HepG2 (cell line): ENCODE data around the gene HSP90AB1. TPM values are rescaled to one million over a fixed set of nuclear protein-coding genes. Genes with fewer than 3 reads are reported as not detected.
A peak's percentile ranks its signal among the peaks of the same experiment; 100 is the strongest.

Source experiments
- AGO2 ChIP-seq: fragments of 200-400 bp; formaldehyde crosslinking; optimal IDR thresholded peaks from 2 replicates; pipeline ENCODE3; 2017; ENCODE audit warnings: mild to moderate bottlenecking, low read depth, low read length, moderate library complexity
- BRD4 ChIP-seq: sonication (generic); formaldehyde crosslinking; IDR thresholded peaks from 2 replicates; pipeline ENCODE4 v1.4.0; 2020; ENCODE audit warnings: missing genetic modification reagents
- ELF4 ChIP-seq: sonication (generic); formaldehyde crosslinking; IDR thresholded peaks from 2 replicates; pipeline ENCODE4 v1.5.0; 2020; ENCODE audit warnings: missing genetic modification reagents, mild to moderate bottlenecking, moderate library complexity, borderline replicate concordance
- ERF ChIP-seq: IDR thresholded peaks from 2 replicates; pipeline ENCODE4 v1.6.1; 2018; ENCODE audit warnings: missing biosample characterization, missing genetic modification reagents
- FOSL1 ChIP-seq: sonication (generic); formaldehyde crosslinking; IDR thresholded peaks from 2 replicates; pipeline ENCODE4 v1.9.0; 2021; ENCODE audit warnings: missing genetic modification reagents, borderline replicate concordance
- FOXJ3 ChIP-seq: sonication (generic); formaldehyde crosslinking; IDR thresholded peaks from 2 replicates; pipeline ENCODE4 v1.4.0; 2020; ENCODE audit warnings: missing genetic modification reagents, mild to moderate bottlenecking, borderline replicate concordance
- GTF3A ChIP-seq: sonication (generic); formaldehyde crosslinking; conservative IDR thresholded peaks from 2 replicates; pipeline ENCODE4 v1.4.0; 2020; ENCODE audit warnings: mild to moderate bottlenecking, missing genetic modification reagents
- HHEX ChIP-seq: IDR thresholded peaks from 2 replicates; pipeline ENCODE4 v1.6.1; 2016; ENCODE audit warnings: control low read depth
- MIXL1 ChIP-seq: IDR thresholded peaks from 2 replicates; pipeline ENCODE4 v1.6.1; 2016
- MTA1 ChIP-seq: sonication (generic); formaldehyde crosslinking; IDR thresholded peaks from 2 replicates; pipeline ENCODE4 v1.4.0; 2020; ENCODE audit warnings: missing genetic modification reagents, mild to moderate bottlenecking, borderline replicate concordance
- NFE2 ChIP-seq: sonication (generic); formaldehyde crosslinking; IDR thresholded peaks from 2 replicates; pipeline ENCODE4 v1.4.0; 2020; ENCODE audit warnings: missing genetic modification reagents
- PHB2 ChIP-seq: fragments of 450-650 bp; IDR thresholded peaks from 2 replicates; pipeline ENCODE4 v1.6.1; 2018; ENCODE audit not compliant: partially characterized antibody
- SIX4 ChIP-seq: sonication (generic); formaldehyde crosslinking; IDR thresholded peaks from 2 replicates; pipeline ENCODE4 v1.4.0; 2020; ENCODE audit warnings: missing genetic modification reagents
- TAF15 ChIP-seq: fragments of 200-400 bp; formaldehyde crosslinking; IDR thresholded peaks from one replicate; pipeline ENCODE4 v1.6.1; 2018; ENCODE audit warnings: mild to moderate bottlenecking, low read depth, low read length; ENCODE audit not compliant: poor library complexity, severe bottlenecking
- TSC22D2 ChIP-seq: sonication (generic); formaldehyde crosslinking; IDR thresholded peaks from 2 replicates; pipeline ENCODE4 v1.5.1; 2020; ENCODE audit warnings: missing genetic modification reagents, mild to moderate bottlenecking, borderline replicate concordance
- ZFAT ChIP-seq: sonication (generic); formaldehyde crosslinking; conservative IDR thresholded peaks from 2 replicates; pipeline ENCODE4 v1.8.1; 2023; ENCODE audit warnings: missing genetic modification reagents, inconsistent platforms
- ZFP1 ChIP-seq: IDR thresholded peaks from 2 replicates; pipeline ENCODE4 v1.6.1; 2016
- ZFP62 ChIP-seq: sonication (generic); formaldehyde crosslinking; IDR thresholded peaks from 2 replicates; pipeline ENCODE4 v1.4.0; 2020; ENCODE audit warnings: missing genetic modification reagents
- ZMYM2 ChIP-seq: sonication (generic); formaldehyde crosslinking; IDR thresholded peaks from 2 replicates; pipeline ENCODE4 v1.8.0; 2022; ENCODE audit warnings: mild to moderate bottlenecking, missing genetic modification reagents
- ZNF263 ChIP-seq: sonication (generic); formaldehyde crosslinking; IDR thresholded peaks from 2 replicates; pipeline ENCODE4 v1.4.0; 2020; ENCODE audit warnings: missing genetic modification reagents
- ZNF430 ChIP-seq: sonication (generic); formaldehyde crosslinking; IDR thresholded peaks from 2 replicates; pipeline ENCODE4 v1.9.0; 2021; ENCODE audit warnings: mild to moderate bottlenecking, missing genetic modification reagents
- ZNF543 ChIP-seq: sonication (generic); formaldehyde crosslinking; IDR thresholded peaks from 2 replicates; pipeline ENCODE4 v1.4.0; 2020; ENCODE audit warnings: mild to moderate bottlenecking, missing genetic modification reagents
- ZNF761 ChIP-seq: sonication (generic); formaldehyde crosslinking; conservative IDR thresholded peaks from 2 replicates; pipeline ENCODE4 v1.4.0; 2020; ENCODE audit warnings: mild to moderate bottlenecking, missing genetic modification reagents
- polyA plus RNA-seq, 8 experiments: library from polyadenylated mRNA; depleted of rRNA in 3 of 8; stranded (reverse) in 7 of 8; unstranded in 1 of 8; fragments of >200 nt; fragmentation: Illumina TruSeq in 4 of 8; extraction: Trizol in 4 of 8; gene quantifications; 2 replicates each; pipeline versions ENCODE4 v1.2.1 to v1.2.3, GENCODE V29; 2011 to 2016; ENCODE audit warnings: low read depth in 4 of 8, missing spikeins in 1 of 8, mixed read lengths in 1 of 8; ENCODE audit not compliant: insufficient read depth in 1 of 8
- total RNA-seq, 5 experiments: library from RNA; depleted of rRNA; stranded (reverse); fragments of >200 nt; fragmentation: Illumina TruSeq; extraction: Trizol; gene quantifications; 2 replicates each; pipeline ENCODE4 v1.2.3, GENCODE V29; 2016; ENCODE audit warnings: low read depth in 1 of 5
- TF ChIP-seq, protein P1 (sequence below): sonication (generic); formaldehyde crosslinking; IDR thresholded peaks from 2 replicates; pipeline ENCODE4 v1.4.0; 2020; ENCODE audit warnings: missing genetic modification reagents, borderline replicate concordance
- TF ChIP-seq, protein P2 (sequence below), 2 experiments: sonication (generic) in 1 of 2; formaldehyde crosslinking in 1 of 2; IDR thresholded peaks; 2 replicates each; pipeline versions ENCODE4 v1.5.1 to v1.6.1; 2011 to 2020; ENCODE audit warnings: borderline replicate concordance in 1 of 2, low read depth in 1 of 2, low read length in 1 of 2, mild to moderate bottlenecking in 1 of 2, missing genetic modification reagents in 1 of 2, moderate library complexity in 1 of 2
- TF ChIP-seq, protein P3 (sequence below): conservative IDR thresholded peaks from 2 replicates; pipeline ENCODE4 v1.6.1; 2018; ENCODE audit warnings: missing genetic modification reagents

Gene HSP90AB1
- total and polyA plus RNA-seq, 2 of the 13 experiments (the other 11 are each of a cell fraction or from before 2014, with no cell fraction given): 1,325 to 1,472 TPM

DNA sequence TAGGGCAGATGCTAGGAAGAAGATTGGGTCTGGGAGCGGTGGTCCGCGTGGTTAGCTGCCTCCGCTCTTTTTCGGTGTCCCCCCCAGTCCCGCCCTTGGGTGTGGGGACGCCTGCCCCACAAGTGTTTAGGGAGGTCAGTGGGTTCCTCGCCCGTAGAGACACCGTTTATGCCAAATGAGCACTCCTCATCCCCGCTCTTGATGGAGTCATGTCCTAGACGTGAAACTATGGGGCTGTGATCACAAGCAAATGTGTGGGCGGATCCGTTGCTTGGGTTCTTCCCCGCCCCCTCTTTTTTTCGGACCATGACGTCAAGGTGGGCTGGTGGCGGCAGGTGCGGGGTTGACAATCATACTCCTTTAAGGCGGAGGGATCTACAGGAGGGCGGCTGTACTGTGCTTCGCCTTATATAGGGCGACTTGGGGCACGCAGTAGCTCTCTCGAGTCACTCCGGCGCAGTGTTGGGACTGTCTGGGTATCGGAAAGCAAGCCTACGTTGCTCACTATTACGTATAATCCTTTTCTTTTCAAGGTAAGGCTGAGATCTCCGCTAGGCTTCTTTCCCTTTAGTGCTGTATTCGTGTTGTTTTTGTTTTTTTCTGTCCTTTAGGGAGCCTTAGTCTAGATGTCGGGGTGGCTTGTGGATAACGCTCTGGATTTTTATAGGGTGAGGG, at the start of gene HSP90AB1 (continued):
- TF ChIP-seq, protein P1, sequence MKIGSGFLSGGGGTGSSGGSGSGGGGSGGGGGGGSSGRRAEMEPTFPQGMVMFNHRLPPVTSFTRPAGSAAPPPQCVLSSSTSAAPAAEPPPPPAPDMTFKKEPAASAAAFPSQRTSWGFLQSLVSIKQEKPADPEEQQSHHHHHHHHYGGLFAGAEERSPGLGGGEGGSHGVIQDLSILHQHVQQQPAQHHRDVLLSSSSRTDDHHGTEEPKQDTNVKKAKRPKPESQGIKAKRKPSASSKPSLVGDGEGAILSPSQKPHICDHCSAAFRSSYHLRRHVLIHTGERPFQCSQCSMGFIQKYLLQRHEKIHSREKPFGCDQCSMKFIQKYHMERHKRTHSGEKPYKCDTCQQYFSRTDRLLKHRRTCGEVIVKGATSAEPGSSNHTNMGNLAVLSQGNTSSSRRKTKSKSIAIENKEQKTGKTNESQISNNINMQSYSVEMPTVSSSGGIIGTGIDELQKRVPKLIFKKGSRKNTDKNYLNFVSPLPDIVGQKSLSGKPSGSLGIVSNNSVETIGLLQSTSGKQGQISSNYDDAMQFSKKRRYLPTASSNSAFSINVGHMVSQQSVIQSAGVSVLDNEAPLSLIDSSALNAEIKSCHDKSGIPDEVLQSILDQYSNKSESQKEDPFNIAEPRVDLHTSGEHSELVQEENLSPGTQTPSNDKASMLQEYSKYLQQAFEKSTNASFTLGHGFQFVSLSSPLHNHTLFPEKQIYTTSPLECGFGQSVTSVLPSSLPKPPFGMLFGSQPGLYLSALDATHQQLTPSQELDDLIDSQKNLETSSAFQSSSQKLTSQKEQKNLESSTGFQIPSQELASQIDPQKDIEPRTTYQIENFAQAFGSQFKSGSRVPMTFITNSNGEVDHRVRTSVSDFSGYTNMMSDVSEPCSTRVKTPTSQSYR (CRISPR knock-in tag): peak; percentile 78; the same call in 1 of the 2 replicates
- TF ChIP-seq ZNF761: no peak; the same call in 1 of the 2 replicates
- peak; percentile 77 for TF ChIP-seq ERF
- peak; percentile 77 for TF ChIP-seq FOXJ3 (CRISPR knock-in tag)
- TF ChIP-seq ZFP62 (CRISPR knock-in tag): no peak
- TF ChIP-seq, protein P2, sequence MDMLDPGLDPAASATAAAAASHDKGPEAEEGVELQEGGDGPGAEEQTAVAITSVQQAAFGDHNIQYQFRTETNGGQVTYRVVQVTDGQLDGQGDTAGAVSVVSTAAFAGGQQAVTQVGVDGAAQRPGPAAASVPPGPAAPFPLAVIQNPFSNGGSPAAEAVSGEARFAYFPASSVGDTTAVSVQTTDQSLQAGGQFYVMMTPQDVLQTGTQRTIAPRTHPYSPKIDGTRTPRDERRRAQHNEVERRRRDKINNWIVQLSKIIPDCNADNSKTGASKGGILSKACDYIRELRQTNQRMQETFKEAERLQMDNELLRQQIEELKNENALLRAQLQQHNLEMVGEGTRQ (IDR thresholded peaks at IDR 0.05; ENCODE audit: low read depth, low read length): no peak
- TF ChIP-seq, protein P2 (CRISPR knock-in tag; IDR thresholded peaks at IDR 0.05; ENCODE audit: borderline replicate concordance): 0 out of 2 replicates have a peak, but pooled peaks have one; percentile 24
- no peak for TF ChIP-seq NFE2 (CRISPR knock-in tag)
- TF ChIP-seq HHEX (CRISPR knock-in tag): 0 out of 2 replicates have a peak, but pooled peaks have one; percentile 30
- TF ChIP-seq PHB2: no peak
- peak; percentile 58 for TF ChIP-seq BRD4 (CRISPR knock-in tag)
- TF ChIP-seq ZNF543 (CRISPR knock-in tag): no peak
- TF ChIP-seq ZFAT: peak; percentile 86
- peak; percentile 70 for TF ChIP-seq ZNF263
- no peak for TF ChIP-seq AGO2
- TF ChIP-seq SIX4 (CRISPR knock-in tag): peak; percentile 48; the same call in 1 of the 2 replicates
- no peak for TF ChIP-seq TAF15
- TF ChIP-seq GTF3A (CRISPR knock-in tag): peak; percentile 87
- no peak for TF ChIP-seq FOSL1 (CRISPR knock-in tag)
- TF ChIP-seq ELF4 (CRISPR knock-in tag): no peak
- peak; percentile 85; the same call in 1 of the 2 replicates for TF ChIP-seq ZNF430
- peak; percentile 57; the same call in 1 of the 2 replicates for TF ChIP-seq TSC22D2 (CRISPR knock-in tag)
- no peak; the same call in 1 of the 2 replicates for TF ChIP-seq ZFP1 (CRISPR knock-in tag)
- TF ChIP-seq MIXL1 (CRISPR knock-in tag): no peak
- TF ChIP-seq, protein P3, sequence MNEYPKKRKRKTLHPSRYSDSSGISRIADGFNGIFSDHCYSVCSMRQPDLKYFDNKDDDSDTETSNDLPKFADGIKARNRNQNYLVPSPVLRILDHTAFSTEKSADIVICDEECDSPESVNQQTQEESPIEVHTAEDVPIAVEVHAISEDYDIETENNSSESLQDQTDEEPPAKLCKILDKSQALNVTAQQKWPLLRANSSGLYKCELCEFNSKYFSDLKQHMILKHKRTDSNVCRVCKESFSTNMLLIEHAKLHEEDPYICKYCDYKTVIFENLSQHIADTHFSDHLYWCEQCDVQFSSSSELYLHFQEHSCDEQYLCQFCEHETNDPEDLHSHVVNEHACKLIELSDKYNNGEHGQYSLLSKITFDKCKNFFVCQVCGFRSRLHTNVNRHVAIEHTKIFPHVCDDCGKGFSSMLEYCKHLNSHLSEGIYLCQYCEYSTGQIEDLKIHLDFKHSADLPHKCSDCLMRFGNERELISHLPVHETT: peak; percentile 7; the same call in 1 of the 2 replicates
- no peak for TF ChIP-seq ZMYM2 (CRISPR knock-in tag)
- no peak for TF ChIP-seq MTA1 (CRISPR knock-in tag)
